IMR-90 (cell line): ENCODE measurements around the gene OSBP2. TPM values are rescaled to one million over a fixed set of nuclear protein-coding genes. Genes with fewer than 3 reads are reported as not detected.

Source experiments
- ATAC-seq: fragments of 200-7000 bp; cut with Tn5 transposase; 2 replicates; pipeline ENCODE4 v1.9.1; 2020; ENCODE audit warnings: low read depth, mild to moderate bottlenecking, moderate library complexity
- BruUV-seq: library from RNA; stranded (reverse); fragments of 400-500 nt; replicated peaks from 2 replicates; lab custom pipeline; 2021; lab: Mats Ljungman, UMichigan
- CTCF ChIA-PET: fragments of 300-600 bp; formaldehyde crosslinking; extraction: SDS; loops from one replicate; lab custom pipeline; 2021; ENCODE audit warnings: antibody characterized with exemption; lab: Yijun Ruan, JAX
- POLR2A ChIA-PET: fragments of 300-600 bp; sonication (Branson Sonifier 250); formaldehyde crosslinking; loops from one replicate; lab custom pipeline; 2022; ENCODE audit warnings: antibody characterized with exemption; ENCODE audit not compliant: unreplicated experiment; lab: Charles Lee
- DNase-seq: peaks from one replicate; pipeline ENCODE4 v3.0.0; 2013
- H2AFZ ChIP-seq: replicated peaks from 2 replicates; pipeline ENCODE3; 2013; ENCODE audit warnings: low read length, mild to moderate bottlenecking; ENCODE audit not compliant: poor library complexity
- H2AK5ac ChIP-seq: 2 replicates; pipeline ENCODE4 v1.6.1; 2013; ENCODE audit warnings: low read depth, low read length, inconsistent platforms
- H2AK9ac ChIP-seq: replicated peaks from 2 replicates; pipeline ENCODE3; 2013; ENCODE audit warnings: mild to moderate bottlenecking, low read depth, low read length, moderate library complexity; ENCODE audit not compliant: poor library complexity
- H2BK120ac ChIP-seq: 2 replicates; pipeline ENCODE4 v1.6.1; 2013; ENCODE audit warnings: low read depth, low read length, inconsistent platforms
- H2BK15ac ChIP-seq: 3 replicates; pipeline ENCODE4 v1.6.1; 2013; ENCODE audit warnings: low read depth, low read length, inconsistent platforms
- H2BK20ac ChIP-seq: 2 replicates; pipeline ENCODE4 v1.6.1; 2013; ENCODE audit warnings: low read depth, mild to moderate bottlenecking, inconsistent platforms, low read length, moderate library complexity
- H2BK5ac ChIP-seq: 2 replicates; pipeline ENCODE4 v1.6.1; 2013; ENCODE audit warnings: mild to moderate bottlenecking, low read depth, low read length, inconsistent platforms; ENCODE audit not compliant: poor library complexity, severe bottlenecking
- H3K14ac ChIP-seq: replicated peaks from 2 replicates; pipeline ENCODE4 v1.6.1; 2013; ENCODE audit warnings: low read depth, low read length, inconsistent platforms
- H3K18ac ChIP-seq: 2 replicates; pipeline ENCODE4 v1.6.1; 2013; ENCODE audit warnings: low read depth, low read length, control low read depth
- H3K23ac ChIP-seq: 2 replicates; pipeline ENCODE4 v1.6.1; 2013; ENCODE audit warnings: low read depth, low read length, inconsistent platforms
- H3K27ac ChIP-seq: 2 replicates; pipeline ENCODE4 v1.5.1; 2013; ENCODE audit warnings: mild to moderate bottlenecking, control low read depth, low read length; ENCODE audit not compliant: insufficient read depth
- H3K27me3 ChIP-seq: 2 replicates; pipeline ENCODE4 v1.6.1; 2013; ENCODE audit warnings: low read length; ENCODE audit not compliant: control insufficient read depth, insufficient read depth
- H3K36me3 ChIP-seq: 2 replicates; pipeline ENCODE4 v1.6.1; 2013; ENCODE audit warnings: low read length, mixed read lengths; ENCODE audit not compliant: control insufficient read depth, insufficient read depth
- H3K4ac ChIP-seq: 2 replicates; pipeline ENCODE4 v1.6.1; 2013; ENCODE audit warnings: low read depth, low read length, inconsistent platforms
- H3K4me1 ChIP-seq: 2 replicates; pipeline ENCODE4 v1.6.1; 2013; ENCODE audit warnings: low read length, mixed read lengths; ENCODE audit not compliant: control insufficient read depth, insufficient read depth
- H3K4me2 ChIP-seq: 2 replicates; pipeline ENCODE4 v1.6.1; 2013; ENCODE audit warnings: low read depth, mild to moderate bottlenecking, control low read depth, low read length, moderate library complexity
- H3K4me3 ChIP-seq: 2 replicates; pipeline ENCODE4 v1.5.1; 2013; ENCODE audit warnings: low read depth, mild to moderate bottlenecking, control low read depth, low read length, moderate library complexity; ENCODE audit not compliant: insufficient read depth
- H3K56ac ChIP-seq: 2 replicates; pipeline ENCODE4 v1.6.1; 2013; ENCODE audit warnings: low read length, inconsistent platforms; ENCODE audit not compliant: insufficient read depth; ENCODE audit errors: extremely low read depth
- H3K79me1 ChIP-seq, 2 experiments: 2 replicates each; pipeline ENCODE4 v1.6.1; 2013; ENCODE audit warnings: low read length in 2 of 2, inconsistent platforms in 1 of 2, low read depth in 1 of 2
- H3K9ac ChIP-seq: 2 replicates; pipeline ENCODE4 v1.6.1; 2013; ENCODE audit warnings: low read depth, low read length, control low read depth
- H3K9me1 ChIP-seq: 2 replicates; pipeline ENCODE4 v1.6.1; 2013; ENCODE audit warnings: low read length, inconsistent platforms; ENCODE audit not compliant: insufficient read depth
- H3K9me3 ChIP-seq: 2 replicates; pipeline ENCODE4 v1.6.1; 2013; ENCODE audit warnings: low read length; ENCODE audit not compliant: control insufficient read depth, insufficient read depth
- H4K20me1 ChIP-seq: 2 replicates; pipeline ENCODE4 v1.6.1; 2013; ENCODE audit warnings: low read length, inconsistent platforms; ENCODE audit not compliant: insufficient read depth
- H4K5ac ChIP-seq: 2 replicates; pipeline ENCODE4 v1.6.1; 2013; ENCODE audit warnings: mild to moderate bottlenecking, low read depth, low read length, control low read depth
- H4K8ac ChIP-seq, 2 experiments: 2 replicates each; pipeline ENCODE4 v1.6.1; 2013; ENCODE audit warnings: low read depth in 2 of 2, low read length in 2 of 2, control low read depth in 1 of 2, inconsistent platforms in 1 of 2
- H4K91ac ChIP-seq: 2 replicates; pipeline ENCODE4 v1.6.1; 2013; ENCODE audit warnings: low read depth, low read length, inconsistent platforms; ENCODE audit not compliant: insufficient read depth
- CHD1 ChIP-seq: IDR thresholded peaks from 2 replicates; pipeline ENCODE4 v1.6.1; 2012; ENCODE audit warnings: low read depth, low read length, improper control_type of control experiment
- FOS ChIP-seq: fragments of 150-350 bp; IDR thresholded peaks from 2 replicates; pipeline ENCODE4 v1.6.1; 2016; ENCODE audit warnings: low read depth, low read length
- MAFK ChIP-seq: IDR thresholded peaks from 2 replicates; pipeline ENCODE4 v1.6.1; 2012; ENCODE audit warnings: low read depth, low read length, improper control_type of control experiment
- MXI1 ChIP-seq: IDR thresholded peaks from 2 replicates; pipeline ENCODE4 v1.6.1; 2012; ENCODE audit warnings: low read depth, mild to moderate bottlenecking, low read length, moderate library complexity, borderline replicate concordance
- NFE2L2 ChIP-seq: fragments of 150-350 bp; IDR thresholded peaks from 2 replicates; pipeline ENCODE4 v1.6.1; 2016; ENCODE audit warnings: low read depth, mild to moderate bottlenecking, low read length
- RCOR1 ChIP-seq: IDR thresholded peaks from 2 replicates; pipeline ENCODE4 v1.6.1; 2012; ENCODE audit warnings: mild to moderate bottlenecking, low read length, improper control_type of control experiment; ENCODE audit not compliant: insufficient replicate concordance
- RFX5 ChIP-seq: IDR thresholded peaks from 2 replicates; pipeline ENCODE4 v1.8.0; 2012; ENCODE audit warnings: low read depth, mild to moderate bottlenecking, low read length, moderate library complexity
- WGBS, 2 experiments: methylation state at CpG; one replicate each; pipeline versions ENCODE4 v1.1.5 to v1.1.7; 2013; ENCODE audit warnings: missing lambda C conversion rate in 2 of 2; ENCODE audit not compliant: insufficient read length in 1 of 2; ENCODE audit errors: extremely low coverage in 2 of 2; 5-methylcytosine and 5-hydroxymethylcytosine counted together
- dilution Hi-C: fragments of 300-500 bp; cut with HindIII; formaldehyde crosslinking; loops from one replicate; pipeline ENCODE4 v1.14.3; 2018; ENCODE audit warnings: low sequenced_read_pairs; ENCODE audit not compliant: unreplicated experiment
- in situ Hi-C: fragments of 300-500 bp; cut with MboI; formaldehyde crosslinking; loops from 3 replicates; pipeline ENCODE4 v1.14.3; 2019; ENCODE audit warnings: low sequenced_read_pairs, inconsistent platforms, mixed read lengths
- intact Hi-C: fragments of 100-400 bp; cut with micrococcal nuclease; formaldehyde crosslinking; loops from 2 replicates; pipeline ENCODE4 v1.10.0; 2022
- polyA plus RNA-seq, 3 experiments: library from polyadenylated mRNA; depleted of rRNA; stranded (reverse); fragments of >200 nt; gene quantifications; 2 replicates each; pipeline ENCODE4 v1.2.3, GENCODE V29; 2012; ENCODE audit warnings: low replicate concordance in 1 of 3
- total RNA-seq: library from RNA; depleted of rRNA; stranded (reverse); fragments of >200 nt; gene quantifications from 2 replicates; pipeline ENCODE4 v1.2.3, GENCODE V29; 2012
- TF ChIP-seq, protein P1 (sequence below): fragments of 150-350 bp; IDR thresholded peaks from 2 replicates; pipeline ENCODE4 v1.6.1; 2017; ENCODE audit warnings: mild to moderate bottlenecking, antibody characterized with exemption, low read length, low read depth
- TF ChIP-seq, protein P2 (sequence below): fragments of 150-350 bp; IDR thresholded peaks from 2 replicates; pipeline ENCODE4 v1.6.1; 2016; ENCODE audit warnings: low read depth, mild to moderate bottlenecking, low read length, moderate library complexity, borderline replicate concordance
- TF ChIP-seq, protein P3 (sequence below): conservative IDR thresholded peaks from 2 replicates; pipeline ENCODE4 v1.5.1; 2012; ENCODE audit warnings: mild to moderate bottlenecking, low read depth, low read length, improper control_type of control experiment

Gene OSBP2
- total and polyA plus RNA-seq, 2 of the 4 experiments (the other 2 are of a cell fraction), result 1.8 to 2.2 TPM

DNA sequence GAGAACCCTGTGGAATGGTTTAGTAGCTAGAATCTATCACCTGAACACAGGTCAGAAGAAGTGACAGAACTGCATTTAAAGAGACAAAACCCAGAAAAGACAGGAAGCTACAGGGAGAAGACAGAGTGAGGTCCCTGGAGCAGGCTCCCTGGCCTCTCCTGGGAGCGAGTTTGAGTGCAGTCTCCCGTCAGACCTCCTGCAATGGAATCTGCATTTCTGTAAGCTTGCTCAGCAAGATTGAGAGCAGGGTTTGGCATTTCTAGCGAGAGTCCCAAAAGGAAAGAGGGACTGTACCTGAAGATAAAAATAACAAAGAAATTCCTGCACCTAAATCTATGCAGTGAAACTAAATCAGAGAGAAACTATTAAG is 199.7 kb downstream of the OSBP2 start (continued):
- TF ChIP-seq, protein P1, sequence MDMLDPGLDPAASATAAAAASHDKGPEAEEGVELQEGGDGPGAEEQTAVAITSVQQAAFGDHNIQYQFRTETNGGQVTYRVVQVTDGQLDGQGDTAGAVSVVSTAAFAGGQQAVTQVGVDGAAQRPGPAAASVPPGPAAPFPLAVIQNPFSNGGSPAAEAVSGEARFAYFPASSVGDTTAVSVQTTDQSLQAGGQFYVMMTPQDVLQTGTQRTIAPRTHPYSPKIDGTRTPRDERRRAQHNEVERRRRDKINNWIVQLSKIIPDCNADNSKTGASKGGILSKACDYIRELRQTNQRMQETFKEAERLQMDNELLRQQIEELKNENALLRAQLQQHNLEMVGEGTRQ, result no peak

DNA sequence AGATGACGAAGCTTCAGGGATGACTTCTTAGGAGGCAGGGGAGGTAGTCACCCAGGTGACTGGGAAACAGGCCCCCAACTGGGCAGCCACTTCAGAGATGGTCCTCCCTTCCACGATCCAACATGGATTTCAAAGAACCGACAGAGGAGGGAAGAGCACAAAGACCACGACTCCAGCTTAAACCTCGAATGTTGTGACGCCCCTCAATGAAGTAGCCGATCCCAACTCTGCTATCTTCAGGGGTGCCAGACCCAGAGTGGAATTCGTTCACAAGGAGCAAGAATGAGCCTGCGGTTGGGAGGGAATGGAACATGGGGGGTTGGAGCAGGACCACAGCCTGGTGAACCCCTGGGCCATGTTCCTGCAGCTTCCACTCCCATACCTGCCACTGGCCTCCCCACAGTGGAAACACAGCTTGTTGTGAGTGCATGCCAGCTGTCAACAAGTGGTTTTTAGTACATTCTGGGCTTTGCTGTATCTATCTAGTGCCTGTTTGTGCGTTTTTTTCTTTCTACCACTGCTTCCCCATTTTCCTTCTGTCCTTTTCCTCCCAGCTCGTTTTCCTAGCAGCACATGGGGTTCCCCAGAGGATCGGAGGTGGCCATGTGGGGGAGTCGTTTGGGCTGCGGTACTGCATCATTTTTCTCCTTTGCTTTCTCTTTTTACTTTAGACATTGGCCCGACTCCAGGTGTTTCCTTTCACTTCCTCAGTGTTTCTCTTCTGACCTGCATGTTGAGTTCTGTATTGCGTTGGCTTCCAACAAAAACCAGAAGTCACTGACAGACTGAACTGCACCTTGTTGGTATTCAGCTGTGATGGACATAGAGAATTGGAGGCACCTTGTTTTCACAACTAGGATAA is 208.1 kb downstream of the OSBP2 start:
- no TSS peak for BruUV-seq
- H3K79me1 ChIP-seq, result no peaks in the 10 kb centered on the region
- H2BK15ac ChIP-seq, result no peak overlapping the region
- 81% methylated on average over 5 of the region's 16 CpGs; no CpG with 5 or more reads in 1 of the 2 experiments for WGBS, 2 experiments
- H2AFZ ChIP-seq, result no peak overlapping the region
- DNase-seq (no peak), ATAC-seq (no peak)
- no peak overlapping the region for H3K23ac ChIP-seq
- no peak overlapping the region for H2BK120ac ChIP-seq
- H2BK5ac ChIP-seq, result no peak overlapping the region
- H3K4ac ChIP-seq, result no peak overlapping the region
- H4K20me1 ChIP-seq, result no peaks in the 10 kb centered on the region
- peaks cover 4% of the 10 kb centered on the region for H3K9me3 ChIP-seq
- H3K9me1 ChIP-seq, result no peaks in the 10 kb centered on the region
- H3K4me2 ChIP-seq, result no peak overlapping the region
- H3K56ac ChIP-seq, result no peak overlapping the region
- H2AK5ac ChIP-seq, result no peak overlapping the region
- no peak overlapping the region for H4K8ac ChIP-seq
- no peaks in the 10 kb centered on the region for H3K27me3 ChIP-seq
- H3K4me3 ChIP-seq, result no peak overlapping the region
- no peak overlapping the region for H3K14ac ChIP-seq
- H3K18ac ChIP-seq, result no peak overlapping the region
- POLR2A ChIA-PET, result no interaction called here
- H4K5ac ChIP-seq, result no peak overlapping the region
- H3K4me1 ChIP-seq, result no peaks in the 10 kb centered on the region
- H4K91ac ChIP-seq, result no peak overlapping the region
- CTCF ChIA-PET, result interaction anchor here (0.6 kb wide), 1 partner anchor 17 kb away, joined by 10 read pairs; no protein-coding TSS in a partner anchor
- no peak overlapping the region for H3K9ac ChIP-seq
- H3K27ac ChIP-seq, result no peak overlapping the region
- dilution Hi-C loops, result no loop called here
- H3K36me3 ChIP-seq, result no peaks in the 10 kb centered on the region
- in situ Hi-C loops, result loop anchor here (10.0 kb wide), 2 partner anchors 118 to 288 kb away; no protein-coding TSS in a partner anchor
- intact Hi-C loops, result no loop called here
- no peak overlapping the region for H2BK20ac ChIP-seq
- no peak overlapping the region for H2AK9ac ChIP-seq
- TF ChIP-seq, protein P1, result no peak
- TF ChIP-seq, protein P2, sequence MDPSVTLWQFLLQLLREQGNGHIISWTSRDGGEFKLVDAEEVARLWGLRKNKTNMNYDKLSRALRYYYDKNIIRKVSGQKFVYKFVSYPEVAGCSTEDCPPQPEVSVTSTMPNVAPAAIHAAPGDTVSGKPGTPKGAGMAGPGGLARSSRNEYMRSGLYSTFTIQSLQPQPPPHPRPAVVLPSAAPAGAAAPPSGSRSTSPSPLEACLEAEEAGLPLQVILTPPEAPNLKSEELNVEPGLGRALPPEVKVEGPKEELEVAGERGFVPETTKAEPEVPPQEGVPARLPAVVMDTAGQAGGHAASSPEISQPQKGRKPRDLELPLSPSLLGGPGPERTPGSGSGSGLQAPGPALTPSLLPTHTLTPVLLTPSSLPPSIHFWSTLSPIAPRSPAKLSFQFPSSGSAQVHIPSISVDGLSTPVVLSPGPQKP, result no peak
- TF ChIP-seq, protein P3, sequence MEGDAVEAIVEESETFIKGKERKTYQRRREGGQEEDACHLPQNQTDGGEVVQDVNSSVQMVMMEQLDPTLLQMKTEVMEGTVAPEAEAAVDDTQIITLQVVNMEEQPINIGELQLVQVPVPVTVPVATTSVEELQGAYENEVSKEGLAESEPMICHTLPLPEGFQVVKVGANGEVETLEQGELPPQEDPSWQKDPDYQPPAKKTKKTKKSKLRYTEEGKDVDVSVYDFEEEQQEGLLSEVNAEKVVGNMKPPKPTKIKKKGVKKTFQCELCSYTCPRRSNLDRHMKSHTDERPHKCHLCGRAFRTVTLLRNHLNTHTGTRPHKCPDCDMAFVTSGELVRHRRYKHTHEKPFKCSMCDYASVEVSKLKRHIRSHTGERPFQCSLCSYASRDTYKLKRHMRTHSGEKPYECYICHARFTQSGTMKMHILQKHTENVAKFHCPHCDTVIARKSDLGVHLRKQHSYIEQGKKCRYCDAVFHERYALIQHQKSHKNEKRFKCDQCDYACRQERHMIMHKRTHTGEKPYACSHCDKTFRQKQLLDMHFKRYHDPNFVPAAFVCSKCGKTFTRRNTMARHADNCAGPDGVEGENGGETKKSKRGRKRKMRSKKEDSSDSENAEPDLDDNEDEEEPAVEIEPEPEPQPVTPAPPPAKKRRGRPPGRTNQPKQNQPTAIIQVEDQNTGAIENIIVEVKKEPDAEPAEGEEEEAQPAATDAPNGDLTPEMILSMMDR, result no peak
- TF ChIP-seq MAFK (no peak), NFE2L2 (no peak), RCOR1 (no peak), RFX5 (no peak), FOS (no peak), CHD1 (no peak), MXI1 (no peak)
